Choroid plexus epithelial cell (primary cell): ENCODE results near the gene NT5C1A.
A peak's percentile ranks its signal among the peaks of the same experiment; 100 is the strongest.

Experiments used
- DNase-seq: peaks from one replicate; pipeline ENCODE4 v3.0.0-alpha.2; 2010; ENCODE audit warnings: low read depth
- H3K4me3 ChIP-seq: 2 replicates; pipeline ENCODE4 v1.5.1; 2011; ENCODE audit warnings: low read depth, mild to moderate bottlenecking, control low read depth, low read length, moderate library complexity
- TF ChIP-seq, protein P1 (sequence below): conservative IDR thresholded peaks from 2 replicates; pipeline ENCODE4 v1.5.1; 2011; ENCODE audit warnings: low read depth, mild to moderate bottlenecking, control low read depth, inconsistent platforms, low read length, moderate library complexity

The NT5C1A gene

DNA sequence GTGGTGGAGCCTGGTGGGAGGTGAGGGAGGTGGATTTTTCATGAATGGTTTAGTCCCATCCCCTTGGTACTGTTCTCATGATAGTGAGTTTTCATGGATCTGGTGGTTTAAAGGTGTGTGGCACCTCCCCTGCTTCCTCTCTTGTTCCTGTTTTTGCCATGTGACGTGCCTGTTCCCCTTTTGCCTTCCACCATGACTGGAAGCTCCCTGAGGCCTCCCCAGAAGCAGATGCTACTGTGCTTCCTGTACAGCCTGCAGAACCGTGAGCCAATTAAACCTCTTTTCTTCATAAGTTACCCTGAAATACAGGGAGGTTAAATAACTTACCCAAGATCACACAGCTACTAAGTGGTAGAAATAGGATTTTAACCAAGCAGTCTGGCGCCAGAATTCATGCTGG lies 28.2 kb downstream of the NT5C1A start:
- no peak overlapping the region for H3K4me3 ChIP-seq
- DNase-seq: no peak
- TF ChIP-seq, protein P1, sequence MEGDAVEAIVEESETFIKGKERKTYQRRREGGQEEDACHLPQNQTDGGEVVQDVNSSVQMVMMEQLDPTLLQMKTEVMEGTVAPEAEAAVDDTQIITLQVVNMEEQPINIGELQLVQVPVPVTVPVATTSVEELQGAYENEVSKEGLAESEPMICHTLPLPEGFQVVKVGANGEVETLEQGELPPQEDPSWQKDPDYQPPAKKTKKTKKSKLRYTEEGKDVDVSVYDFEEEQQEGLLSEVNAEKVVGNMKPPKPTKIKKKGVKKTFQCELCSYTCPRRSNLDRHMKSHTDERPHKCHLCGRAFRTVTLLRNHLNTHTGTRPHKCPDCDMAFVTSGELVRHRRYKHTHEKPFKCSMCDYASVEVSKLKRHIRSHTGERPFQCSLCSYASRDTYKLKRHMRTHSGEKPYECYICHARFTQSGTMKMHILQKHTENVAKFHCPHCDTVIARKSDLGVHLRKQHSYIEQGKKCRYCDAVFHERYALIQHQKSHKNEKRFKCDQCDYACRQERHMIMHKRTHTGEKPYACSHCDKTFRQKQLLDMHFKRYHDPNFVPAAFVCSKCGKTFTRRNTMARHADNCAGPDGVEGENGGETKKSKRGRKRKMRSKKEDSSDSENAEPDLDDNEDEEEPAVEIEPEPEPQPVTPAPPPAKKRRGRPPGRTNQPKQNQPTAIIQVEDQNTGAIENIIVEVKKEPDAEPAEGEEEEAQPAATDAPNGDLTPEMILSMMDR: no peak

DNA sequence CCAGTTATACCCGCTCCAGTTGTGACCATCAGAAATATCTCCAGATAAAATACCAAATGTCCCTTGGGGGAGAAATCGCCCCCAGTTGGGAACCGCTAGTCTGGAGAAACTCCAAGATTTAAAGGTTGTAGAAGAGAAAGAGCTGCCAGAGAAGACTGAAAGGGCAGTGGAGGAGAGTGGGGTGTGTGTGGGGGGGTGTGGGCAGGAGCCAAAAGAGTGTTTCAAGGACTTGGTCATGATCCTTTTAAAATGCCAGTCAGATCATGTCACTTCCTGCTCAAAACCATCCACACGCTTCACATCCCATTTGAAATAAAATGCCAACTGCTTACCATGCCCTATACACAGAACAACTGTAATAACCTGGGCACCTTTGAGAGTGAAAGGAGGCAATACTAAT lies 29.1 kb downstream of the NT5C1A start:
- no peak for DNase-seq
- TF ChIP-seq, protein P1: no peak
- no peak overlapping the region for H3K4me3 ChIP-seq

DNA sequence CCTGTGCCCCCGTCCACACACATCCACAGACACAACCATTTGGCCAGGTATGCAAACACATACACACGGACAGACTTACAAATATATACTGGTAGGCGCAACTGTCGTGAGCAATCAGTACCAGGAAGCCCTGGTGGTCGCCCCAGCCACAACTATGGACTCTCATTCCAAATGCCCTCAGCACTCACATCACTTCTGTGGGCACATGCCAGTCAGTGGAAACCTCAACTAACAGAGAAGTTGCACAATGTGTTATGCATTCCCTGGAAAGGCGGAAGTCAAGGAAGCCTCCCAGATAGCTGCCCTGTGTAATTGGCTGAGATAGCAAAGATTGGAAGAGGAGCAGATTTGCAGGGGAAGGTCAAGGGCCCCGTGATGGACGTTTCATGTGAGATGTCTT lies 31.0 kb downstream of the NT5C1A start:
- H3K4me3 ChIP-seq: no peak overlapping the region
- no peak for DNase-seq
- TF ChIP-seq, protein P1: no peak

DNA sequence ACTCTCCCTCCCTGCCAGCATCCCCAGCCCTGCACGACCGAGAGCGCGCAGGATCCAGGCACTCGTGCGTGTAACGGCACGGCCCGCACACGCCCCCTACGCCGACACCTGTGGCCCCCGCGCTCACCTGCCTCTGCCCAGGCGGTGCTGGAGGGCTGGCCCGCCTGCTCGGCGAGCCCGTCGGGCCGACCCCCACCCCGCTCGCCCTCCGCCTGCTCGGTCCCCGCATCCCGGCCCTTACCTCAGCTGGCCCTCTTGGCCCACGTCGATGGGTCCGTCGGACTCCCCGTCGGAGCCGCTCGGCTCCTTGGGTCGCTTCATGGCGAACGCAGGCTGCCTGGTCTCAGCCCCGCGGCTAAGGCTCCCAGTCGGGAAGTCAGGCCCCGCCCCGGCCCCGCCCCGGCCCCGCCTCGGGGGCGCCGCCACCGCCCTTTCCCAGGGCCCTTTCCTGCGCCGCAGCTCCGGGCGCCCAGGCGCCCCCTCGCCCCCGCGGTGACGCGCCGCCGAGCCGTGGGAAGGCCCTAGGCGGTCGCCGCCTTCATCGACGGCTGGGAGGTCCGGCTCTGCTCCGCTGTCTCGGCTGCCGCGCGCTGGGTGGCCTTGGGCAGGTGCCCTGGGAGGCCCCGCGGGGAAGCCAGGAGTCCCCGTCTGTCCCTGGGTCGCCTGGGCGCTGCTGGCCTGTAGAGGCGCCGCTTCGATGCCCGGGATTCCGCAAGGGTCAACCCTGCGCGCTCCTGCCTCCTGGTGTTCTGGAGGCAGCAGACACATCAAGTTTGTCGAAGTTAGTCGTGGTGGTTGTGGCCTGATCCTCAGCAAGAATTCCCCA lies 32.4 kb downstream of the NT5C1A start, which contains the start of gene HEYL:
TSS of gene HEYL (minus strand) at position 339 of the 826 bp plus-strand sequence. CDS start at position 321, 18 bp downstream.
- peak within 1 kb of the TSS; percentile 44 for H3K4me3 ChIP-seq
- peak; percentile 50 for DNase-seq
- TF ChIP-seq, protein P1: peak; percentile 55

DNA sequence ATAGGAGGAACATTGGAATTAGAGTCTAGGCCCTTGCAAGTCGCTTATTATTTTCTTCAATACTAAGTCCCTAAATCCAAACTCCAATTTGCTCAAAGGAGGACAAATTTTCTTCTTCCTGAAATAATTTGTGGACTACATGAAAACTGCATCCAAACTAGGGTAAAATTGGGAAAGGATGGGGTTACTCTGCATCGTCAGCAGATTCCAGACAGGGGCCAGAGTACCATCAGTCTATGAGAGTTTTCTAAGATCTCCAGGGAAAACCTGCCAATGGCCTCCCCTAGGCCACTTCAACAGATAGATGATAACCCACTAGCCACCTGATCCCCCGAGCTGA lies 33.0 kb downstream of the NT5C1A start:
- DNase-seq: no peak
- H3K4me3 ChIP-seq: peak overlapping the region; percentile 44

DNA sequence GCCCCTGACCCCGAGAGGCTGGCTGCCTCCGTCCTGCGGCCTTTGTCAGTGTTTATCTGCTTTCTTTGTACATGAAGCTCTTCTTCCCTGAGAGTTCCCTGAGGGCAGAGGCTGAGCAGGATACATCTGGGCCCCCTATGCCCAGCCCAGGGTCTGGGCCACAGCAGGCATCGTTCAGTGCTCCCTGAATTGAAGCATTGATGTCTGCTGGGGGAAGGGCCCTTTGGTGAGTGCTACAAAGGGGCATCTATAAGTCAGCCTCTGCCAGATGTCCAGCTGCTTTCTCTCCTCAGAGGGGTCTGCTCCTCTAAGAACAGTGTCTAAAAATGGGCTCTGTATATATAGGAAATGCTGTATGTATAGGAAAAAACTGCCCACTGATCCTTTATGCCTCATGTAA lies 34.5 kb downstream of the NT5C1A start:
- H3K4me3 ChIP-seq: no peak overlapping the region
- no peak for DNase-seq
- TF ChIP-seq, protein P1: no peak

More for the DNA sequence above, 33.0 kb downstream of the NT5C1A start:
- TF ChIP-seq, protein P1: no peak

DNA sequence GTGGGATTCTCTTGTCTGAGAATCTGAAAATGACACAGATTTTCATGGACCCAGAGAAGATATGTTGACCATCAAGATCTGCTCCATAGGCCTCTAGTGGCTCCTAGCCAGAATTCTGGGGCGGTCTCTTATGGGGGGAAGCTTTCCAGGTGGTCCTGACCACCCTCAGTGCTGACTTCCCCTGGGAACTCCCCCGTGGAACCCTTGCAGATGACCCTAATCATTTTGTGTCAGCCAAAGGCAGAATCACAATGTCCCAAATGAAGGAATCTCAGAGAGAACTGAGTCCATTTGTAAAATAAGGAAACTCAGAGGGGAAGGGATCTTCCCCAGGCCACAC lies 36.1 kb downstream of the NT5C1A start:
- TF ChIP-seq, protein P1: no peak
- no peak for DNase-seq
- no peak overlapping the region for H3K4me3 ChIP-seq
